GM19452 (cell line): Measurements from ENCODE around the gene CARS2.
"Not testable (repeated sequence)": the region's sequence is repeated elsewhere in the genome, so short reads cannot be mapped to it uniquely, and the experiment has no call there.

Source experiments
- ATAC-seq: cut with Tn5 transposase; IDR thresholded peaks from one replicate; pipeline ENCODE4 v1.9.1; 2021; ENCODE audit not compliant: unreplicated experiment

The CARS2 gene

DNA sequence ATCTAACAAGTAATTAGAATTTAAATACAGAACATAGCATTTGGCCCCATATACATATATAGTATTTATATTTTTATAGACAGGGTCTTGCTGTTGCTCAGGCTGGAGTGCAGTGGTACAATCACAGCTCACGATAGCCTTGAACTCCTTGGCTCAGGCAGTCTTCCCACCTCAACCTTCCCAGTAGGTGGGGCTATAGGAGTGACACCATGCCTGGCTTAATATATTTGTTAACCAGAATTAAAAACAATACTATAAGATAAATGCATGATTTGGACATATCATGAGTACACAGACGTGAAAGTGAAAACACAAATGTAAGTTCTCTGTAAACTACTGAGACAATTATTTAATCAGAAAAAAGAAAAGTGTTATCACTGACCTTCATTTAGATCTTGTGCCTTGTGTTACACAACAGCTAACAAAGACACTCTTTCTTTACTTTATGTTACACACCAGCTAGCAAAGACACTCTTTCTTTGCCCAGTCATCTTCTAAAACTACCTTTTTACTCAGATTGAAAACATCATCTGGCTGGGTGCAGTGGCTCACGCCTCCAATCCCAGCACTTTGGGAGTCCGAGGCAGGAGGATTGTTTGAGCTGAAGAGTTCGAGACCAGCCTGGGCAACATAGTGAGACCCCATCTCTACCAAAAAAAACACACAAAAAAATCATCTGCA is 22.6 kb downstream of the CARS2 start:
- no peak for ATAC-seq

DNA sequence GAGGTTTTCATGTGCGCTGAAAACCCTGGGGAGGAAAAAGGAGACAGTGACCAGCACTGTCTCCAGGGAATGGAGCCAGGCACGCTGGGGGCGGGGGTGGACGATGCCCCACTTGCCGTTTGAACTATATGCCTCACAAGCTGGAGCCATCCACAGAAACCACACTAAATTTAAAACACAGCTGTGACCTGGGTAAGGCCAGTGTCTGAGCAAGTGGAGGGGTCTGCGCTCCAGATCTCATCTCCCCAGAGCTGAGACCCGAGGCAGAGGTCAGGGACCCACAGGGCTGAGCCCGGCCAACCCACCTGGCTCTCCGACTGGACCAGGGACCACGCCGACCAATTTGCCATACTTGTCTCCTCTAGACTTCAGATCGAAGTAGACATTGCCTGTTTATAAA is 23.2 kb downstream of the CARS2 start:
- ATAC-seq, result no peak

DNA sequence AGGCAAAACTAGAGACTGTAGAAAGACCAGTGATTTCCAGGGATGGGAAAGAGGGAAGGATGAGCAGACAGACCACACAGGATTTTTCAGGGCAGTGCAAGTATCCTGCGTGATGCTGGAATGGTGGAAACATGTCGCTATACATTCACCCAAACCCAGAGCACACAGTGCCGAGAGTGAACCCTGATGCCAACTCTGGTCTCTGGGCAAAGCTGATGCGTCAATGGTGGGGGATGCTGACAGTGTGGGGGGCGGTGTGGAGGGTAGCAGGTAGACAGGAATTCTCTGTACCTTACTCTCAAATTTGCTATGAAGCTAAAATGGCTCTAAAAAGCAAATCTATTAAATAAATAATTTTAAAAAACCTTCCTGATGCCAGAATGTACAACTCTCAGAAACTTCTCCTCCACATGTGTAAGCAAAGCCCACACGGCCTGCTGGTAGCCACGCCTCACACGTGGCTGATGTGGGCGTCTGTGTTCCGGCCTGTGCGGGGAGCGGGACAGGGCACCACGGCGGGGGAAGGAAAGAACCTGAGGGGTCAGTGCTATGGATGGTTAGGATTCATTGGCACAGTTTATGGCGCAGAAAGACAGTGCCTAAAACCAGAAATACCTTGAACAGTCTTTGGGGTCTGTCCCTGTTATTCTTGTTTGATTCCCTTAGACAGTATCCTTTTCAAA is 23.9 kb downstream of the CARS2 start:
- ATAC-seq, result no peak

DNA sequence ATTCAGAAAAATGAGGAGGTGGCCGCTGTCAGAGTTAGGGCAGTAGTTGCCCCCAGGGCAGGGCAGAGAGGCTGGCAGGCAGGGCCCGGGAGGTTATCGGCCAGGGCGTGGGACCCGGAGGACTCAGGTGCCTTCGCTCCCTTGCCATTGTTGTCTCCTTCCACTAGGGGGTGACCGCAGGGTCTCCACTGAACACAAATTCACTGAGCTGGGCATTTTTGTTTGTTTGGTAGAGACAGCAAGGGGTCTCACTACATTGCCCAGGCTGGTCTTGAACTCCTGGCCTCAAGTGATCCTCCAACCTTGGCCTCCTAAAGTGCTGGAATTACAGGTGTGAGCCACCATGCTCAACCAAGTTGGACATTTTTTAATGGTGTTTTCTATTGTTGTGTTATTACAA is 25.1 kb downstream of the CARS2 start:
- no peak for ATAC-seq

DNA sequence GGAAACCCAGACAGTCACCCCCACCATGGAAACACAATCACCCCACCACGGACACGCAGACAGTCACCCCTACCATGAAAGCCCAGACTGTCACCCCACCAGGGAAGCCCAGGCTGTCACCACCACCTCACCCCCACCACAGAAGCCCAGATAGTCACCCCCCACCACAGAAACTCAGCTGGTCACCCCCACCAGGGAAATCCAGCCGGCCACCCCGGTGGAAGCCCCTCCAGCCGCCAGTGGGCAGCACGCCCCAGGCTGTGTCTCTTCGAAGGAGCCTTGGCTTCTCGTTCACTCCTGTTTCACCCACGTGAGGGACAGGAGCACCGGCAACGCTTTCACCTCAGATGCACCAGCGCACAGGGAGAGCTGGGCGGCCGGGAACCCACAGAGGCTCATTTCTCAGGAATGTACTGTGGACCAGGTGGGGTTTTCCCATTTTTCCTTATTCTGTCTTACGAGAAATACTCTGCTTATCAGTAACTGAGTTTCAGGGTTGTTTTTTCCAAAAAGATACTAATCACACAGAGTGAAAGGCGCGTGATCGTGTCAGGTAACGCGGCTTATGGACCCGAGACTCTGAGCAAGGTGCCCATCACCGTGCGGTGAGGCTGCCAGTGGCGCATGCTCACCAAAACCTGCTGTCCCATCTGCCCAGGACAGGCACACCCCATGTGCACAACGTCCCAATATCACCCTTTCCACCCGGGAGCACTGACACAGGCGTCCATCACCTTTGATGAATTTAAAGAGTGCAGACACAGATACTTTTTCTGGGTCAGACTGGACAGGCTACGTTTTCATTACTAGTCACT is 28.0 kb downstream of the CARS2 start:
- ATAC-seq, result no peak

DNA sequence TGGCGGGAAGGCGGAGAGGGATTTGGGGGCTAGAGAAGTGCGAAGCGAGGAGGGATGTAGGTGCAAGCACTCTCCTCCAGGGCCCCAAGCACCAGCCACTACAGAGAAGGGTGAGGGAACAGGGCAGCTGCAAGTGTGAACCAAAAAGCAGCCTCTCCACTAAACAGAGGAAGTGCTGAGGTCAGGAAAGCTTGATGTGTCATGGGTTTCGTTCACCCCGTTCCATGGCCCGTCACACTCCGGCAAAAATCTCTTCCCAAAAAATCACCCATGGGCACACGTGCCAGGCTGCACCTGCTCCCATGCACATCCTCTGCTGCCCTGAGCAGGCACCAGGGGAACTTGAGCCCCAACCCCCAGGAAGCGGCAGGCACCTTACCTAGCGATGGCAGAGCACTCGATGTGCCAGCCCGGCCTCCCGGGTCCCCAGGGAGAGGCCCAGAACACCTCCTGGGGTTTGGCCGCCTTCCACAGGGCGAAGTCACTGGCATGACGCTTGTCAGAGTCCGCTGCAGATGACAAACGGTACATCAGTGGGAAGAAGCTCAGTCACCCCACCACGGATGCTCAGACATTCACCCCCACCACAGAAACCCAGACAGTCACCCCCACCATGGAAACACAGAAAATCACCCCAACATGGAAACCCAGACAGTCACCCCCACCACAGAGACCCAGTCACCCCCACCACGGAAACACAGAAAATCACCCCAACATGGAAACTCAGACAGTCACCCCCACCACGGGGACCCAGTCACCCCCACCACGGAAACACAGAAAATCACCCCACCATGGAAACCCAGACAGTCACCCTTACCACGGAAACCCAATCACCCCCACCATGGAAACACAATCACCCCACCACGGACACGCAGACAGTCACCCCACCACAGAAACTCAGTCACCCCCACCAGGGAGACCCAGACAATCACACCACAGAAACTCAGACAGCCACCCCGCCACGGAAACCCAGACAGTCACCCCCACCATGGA is 29.0 kb downstream of the CARS2 start:
- peak; percentile 79 for ATAC-seq

DNA sequence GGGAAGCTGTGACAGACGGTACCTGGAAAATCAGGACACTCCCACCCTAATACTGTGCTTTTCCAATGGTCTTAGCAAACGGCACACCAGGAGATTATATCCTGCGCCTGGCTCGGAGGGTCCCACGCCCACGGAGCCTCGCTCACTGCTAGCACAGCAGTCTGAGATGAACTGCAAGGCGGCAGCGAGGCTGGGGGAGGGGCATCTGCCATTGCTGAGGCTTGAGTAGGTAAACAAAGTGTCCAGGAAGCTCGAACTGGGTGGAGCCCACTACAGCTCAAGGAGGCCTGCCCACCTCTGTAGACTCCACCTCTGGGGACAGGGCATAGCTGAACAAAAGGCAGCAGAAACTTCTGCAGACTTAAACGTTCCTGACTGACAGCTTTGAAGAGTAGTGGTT is 36.1 kb downstream of the CARS2 start:
- ATAC-seq, result not testable (repeated sequence)

DNA sequence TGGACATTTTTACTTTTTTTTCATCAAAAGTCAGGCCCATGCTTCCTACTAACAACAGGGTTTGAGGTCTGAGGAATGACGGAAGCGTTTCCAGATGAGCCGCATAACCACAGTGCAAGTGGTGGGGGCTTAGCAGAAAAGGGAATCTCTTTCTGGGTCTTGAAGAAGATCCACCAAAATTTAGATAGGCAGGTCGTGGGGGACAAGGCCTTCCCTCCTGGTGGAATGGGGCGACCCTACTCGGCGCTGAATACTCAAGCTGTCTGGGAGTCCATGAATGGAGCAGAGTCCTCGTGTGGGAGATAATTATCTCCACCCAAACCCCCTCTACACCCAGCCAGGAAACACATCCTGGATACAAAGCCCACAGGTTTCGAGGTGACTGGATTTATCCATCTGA is 36.9 kb downstream of the CARS2 start:
- no peak for ATAC-seq

DNA sequence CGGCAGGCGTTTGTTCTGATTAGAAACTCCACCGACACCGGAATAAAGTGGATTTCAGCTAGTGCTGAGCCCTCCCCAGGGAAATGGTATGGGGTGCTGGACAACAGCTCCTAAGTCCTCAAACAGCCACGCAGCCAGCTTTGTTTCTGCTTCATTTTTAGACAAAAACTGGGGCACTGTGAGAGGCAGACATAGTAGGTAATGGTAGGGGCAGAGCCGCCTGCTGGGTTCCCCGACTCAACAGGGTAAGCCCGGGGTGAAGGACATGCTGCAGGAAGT is 39.7 kb downstream of the CARS2 start:
- no peak for ATAC-seq

DNA sequence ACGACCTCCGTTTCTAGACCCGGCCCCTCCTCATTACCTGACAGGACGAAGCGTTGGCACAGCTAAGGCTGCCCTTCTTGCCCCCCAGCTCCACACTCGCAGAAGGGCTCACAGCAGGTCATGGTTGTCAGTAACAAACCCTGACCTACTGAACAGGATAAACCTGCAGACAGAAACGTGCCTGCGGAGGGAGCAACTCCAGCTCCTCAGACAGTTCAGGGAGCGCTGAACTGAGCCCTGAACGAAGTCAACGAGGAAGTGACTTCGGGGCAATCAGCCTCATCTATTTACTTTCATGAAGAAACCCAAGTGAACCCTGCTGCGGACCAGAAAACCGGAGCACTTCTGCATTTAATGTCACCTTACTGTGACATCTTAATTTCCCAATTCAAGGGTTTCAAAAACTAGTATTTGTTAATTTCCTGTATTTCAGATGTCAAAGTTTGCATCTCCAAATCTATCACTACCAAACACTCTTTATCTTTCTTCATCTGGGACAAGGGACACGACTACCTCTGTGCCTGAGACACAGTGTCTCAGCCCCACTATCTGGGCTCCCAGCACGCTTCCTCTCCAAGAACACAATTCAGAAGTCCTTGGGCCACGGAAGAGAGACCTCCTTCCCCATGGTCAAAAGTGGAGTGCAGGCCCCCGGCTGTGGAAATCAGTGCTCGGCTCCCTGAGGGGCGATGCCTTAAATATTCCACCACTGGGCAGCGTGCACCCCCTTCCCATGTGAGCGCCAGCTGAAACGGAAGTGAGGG is 40.2 kb downstream of the CARS2 start:
- no peak for ATAC-seq

DNA sequence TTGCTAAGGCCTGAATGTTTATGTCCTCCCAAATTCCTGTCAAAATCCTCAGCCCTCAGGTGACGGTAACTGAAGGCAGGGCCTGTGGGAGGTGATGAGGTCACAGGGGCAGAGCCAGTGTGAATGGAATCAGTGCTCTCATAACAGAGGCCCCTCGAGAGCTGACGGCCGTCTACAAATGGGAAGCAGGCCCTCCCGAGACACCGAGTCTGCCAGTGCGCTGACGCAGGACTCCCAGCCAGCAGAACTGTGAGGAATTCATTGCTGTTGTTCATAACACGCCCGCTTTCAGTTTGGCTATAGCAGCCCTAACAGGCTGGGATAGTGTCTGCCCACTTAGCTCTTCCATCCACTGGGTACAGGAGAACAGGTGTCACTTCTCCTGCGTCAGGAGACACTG is 41.2 kb downstream of the CARS2 start:
- no peak for ATAC-seq

DNA sequence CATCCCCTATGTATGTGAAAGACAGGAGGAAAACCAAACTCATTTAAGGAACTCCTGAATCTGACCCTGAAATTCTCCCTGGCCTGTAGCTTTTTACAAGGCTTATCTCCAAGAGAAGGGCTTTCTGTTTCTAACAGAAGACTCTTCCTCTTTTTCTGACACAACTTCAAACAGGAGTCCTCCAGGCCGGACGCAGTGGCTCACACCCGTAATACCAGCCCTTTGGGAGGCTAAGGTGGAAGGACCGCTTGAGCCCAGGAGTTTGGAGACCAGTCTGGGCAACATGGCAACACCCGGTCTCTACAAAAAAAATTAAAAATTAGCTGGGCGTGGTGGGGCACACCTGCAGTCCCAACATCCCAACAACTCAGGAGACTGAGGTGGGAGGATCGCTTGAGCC is 41.9 kb downstream of the CARS2 start:
- ATAC-seq, result no peak

DNA sequence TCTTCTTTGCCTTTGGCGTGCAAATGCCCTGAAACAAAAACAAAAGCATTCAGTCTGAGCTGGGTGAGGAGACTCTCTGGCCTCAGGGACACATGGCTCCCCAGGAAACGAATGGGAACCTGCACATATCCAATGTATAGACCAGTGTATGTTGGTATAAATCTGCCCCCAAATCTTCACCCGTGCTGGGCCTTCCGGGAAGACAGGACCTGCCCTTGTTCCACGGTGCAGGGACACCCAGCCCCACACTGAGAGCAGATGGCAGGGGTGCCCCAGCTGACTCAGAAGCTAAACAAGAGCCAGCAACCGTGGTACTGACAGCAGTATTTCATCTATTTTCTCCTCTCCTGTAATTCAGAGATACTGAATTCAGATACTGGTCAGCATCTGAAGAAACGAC is 42.4 kb downstream of the CARS2 start:
- no peak for ATAC-seq

DNA sequence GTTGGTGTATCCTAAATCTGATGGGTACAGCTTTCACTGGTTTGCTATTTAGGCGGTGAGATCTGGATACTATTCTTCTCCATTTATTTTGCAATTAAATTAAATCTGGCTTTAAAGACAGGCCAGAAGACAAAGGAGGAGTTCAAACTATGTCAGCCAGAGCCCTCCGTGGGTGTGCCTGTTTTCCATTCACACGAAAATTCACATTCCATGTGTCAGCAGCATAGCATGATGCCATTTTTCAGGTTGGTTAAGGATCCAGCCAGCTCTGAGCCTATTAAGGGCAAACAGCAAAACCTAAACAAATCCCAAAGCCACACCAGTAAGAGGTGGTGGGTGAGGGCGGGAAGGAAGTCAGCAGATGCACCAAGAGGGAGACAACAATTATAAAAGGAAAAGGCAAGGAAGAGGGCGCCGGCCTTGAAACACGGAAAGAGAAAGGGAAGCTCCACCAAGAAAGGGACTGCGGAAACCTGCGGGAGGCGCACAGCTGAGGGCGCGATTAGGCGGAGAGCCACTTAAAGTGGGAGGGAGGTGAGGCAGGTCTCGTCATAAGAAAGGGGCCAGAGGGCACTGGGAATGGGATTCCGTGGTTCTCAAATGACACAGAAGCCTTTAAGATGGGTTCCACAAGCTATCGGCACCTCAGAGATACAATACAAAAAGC is 43.0 kb downstream of the CARS2 start:
- no peak for ATAC-seq

DNA sequence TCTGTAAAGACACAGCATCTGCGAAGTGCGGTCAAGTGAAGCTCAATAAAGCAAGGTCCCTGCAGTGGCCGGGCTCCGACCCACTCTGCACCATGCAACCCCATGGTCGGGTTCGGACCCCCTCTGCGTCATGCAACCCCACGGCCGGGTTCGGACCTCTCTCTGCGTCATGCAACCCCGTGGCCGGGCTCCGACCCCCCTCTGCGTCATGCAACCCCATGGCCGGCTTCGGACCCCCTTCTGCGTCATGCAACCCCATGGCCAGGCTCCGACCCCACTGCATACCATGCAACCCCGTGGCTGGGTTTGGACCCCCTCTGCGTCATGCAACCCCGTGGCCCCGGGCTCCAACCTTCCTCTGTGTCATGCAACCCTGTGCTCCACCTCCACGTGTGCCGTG is 43.8 kb downstream of the CARS2 start:
- no peak for ATAC-seq

DNA sequence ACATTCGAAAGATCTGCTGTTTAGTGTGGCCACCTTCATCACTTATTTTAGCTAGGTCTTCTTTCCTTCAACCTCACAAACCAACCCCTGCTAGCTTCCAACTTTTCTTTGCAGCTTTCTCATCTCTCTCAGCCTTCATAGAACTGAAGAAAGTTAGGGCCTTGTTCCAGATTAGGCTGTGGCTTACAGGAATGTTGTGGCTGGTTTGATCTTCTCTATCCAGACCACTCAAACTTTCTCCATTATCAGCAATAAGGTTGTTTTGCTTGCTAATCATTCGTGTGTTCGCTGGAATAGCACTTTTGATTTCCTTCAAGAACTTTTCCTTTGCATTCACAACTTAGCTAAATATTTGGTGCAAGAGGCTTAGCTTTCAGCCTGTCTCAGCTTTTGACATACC is 44.7 kb downstream of the CARS2 start:
- ATAC-seq, result no peak

DNA sequence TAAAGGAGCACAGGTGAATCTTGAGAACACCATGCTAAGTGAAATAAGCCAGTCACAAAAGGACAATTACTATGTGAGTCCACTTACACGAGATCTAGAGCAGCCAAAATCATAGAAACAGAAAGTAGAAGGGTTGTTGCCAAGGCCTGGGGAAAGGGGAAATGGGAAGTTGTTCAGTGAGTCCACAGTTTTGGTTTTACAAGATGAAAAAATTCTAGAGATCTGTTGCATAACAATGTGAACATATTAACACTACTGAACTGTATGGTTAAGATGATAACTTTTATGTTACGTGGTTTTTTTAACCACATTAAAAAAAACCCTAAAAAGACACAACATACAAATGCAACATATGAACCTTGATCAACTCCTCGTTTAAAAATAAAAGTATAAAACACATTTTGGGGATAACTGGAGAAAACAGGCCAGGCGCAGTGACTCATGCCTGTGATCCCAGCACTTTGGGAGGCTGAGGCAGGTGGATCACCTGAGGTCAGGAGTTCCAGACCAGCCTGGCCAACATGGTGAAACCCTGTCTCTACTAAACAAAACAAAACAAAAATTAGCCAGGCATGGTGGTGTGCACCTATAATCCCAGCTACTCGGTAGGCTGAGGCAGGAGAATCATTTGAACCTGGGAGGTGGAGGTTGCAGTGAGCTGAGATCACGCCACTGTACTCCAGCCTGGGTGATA is 47.6 kb downstream of the CARS2 start:
- ATAC-seq, result peak; percentile 87

DNA sequence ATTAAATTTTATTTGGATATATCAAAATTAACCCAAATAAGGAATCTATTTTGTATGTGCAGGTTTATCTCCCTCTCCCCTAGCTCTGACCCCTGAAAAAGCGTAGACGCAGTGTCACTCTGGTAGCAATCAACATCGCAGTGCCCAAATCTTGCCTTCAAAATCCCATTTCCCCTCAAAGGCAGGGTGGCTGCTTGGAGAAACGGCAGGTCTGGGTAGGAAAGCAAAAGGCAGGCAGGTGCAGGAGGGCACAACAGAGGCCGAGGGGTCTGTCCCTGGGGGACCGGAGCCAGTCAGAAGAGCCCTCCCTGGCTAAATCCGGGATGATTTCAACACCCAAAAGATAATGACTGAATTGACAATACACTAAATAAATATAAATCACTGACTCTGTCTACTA is 48.7 kb downstream of the CARS2 start:
- no peak for ATAC-seq

DNA sequence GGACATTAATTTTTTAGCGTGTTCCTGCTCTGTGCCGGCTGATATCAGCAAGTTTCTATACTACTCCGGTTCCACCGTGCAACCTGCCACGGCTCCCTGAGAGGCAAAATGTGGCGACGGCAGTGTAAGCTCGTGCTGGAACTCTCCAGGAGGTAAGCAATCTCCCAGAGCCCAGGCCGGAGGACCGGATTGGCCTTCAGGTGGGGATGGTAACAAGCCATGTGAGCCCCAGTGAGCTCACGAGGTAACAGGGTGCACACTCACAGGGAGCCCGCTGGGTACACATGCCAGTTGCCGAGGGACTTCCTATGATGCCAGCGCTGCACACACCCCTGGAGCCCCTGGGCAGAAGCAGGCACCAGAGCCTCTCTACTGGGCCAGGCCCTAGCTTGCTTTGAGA is 52.1 kb downstream of the CARS2 start:
- ATAC-seq, result no peak
